ENCODE results near the gene PBX3.

PBX3 gene

GRCh38 chr9:125894566-125894965 is 147.4 kb downstream of the PBX3 start:
- H3K4me3 ChIP-seq (ENCODE audit: control insufficient read depth, low read depth, low read length) = no peak overlapping the region
- DNase-seq (ENCODE audit: low read depth) = no peak
- TF ChIP-seq CTCF (IDR thresholded peaks at IDR 0.05; ENCODE audit: control insufficient read depth, insufficient read depth, low read depth, low read length, missing control alignments) = no peak

GRCh38 chr9:125896404-125896803 is 149.2 kb downstream of the PBX3 start:
- no peak overlapping the region for H3K4me3 ChIP-seq (ENCODE audit: control insufficient read depth, low read depth, low read length)
- DNase-seq (ENCODE audit: low read depth) = no peak
- no peak for TF ChIP-seq CTCF (IDR thresholded peaks at IDR 0.05; ENCODE audit: control insufficient read depth, insufficient read depth, low read depth, low read length, missing control alignments)

- TF ChIP-seq CTCF (IDR thresholded peaks at IDR 0.05; ENCODE audit: control insufficient read depth, insufficient read depth, low read depth, low read length, missing control alignments) = no peak
- DNase-seq (ENCODE audit: low read depth) = no peak
Measured at GRCh38 chr9:125896964-125897363, 149.8 kb downstream of the PBX3 start.

GRCh38 chr9:125897481-125897880 is 150.3 kb downstream of the PBX3 start:
- no peak for TF ChIP-seq CTCF (IDR thresholded peaks at IDR 0.05; ENCODE audit: control insufficient read depth, insufficient read depth, low read depth, low read length, missing control alignments)
- no peak overlapping the region for H3K4me3 ChIP-seq (ENCODE audit: control insufficient read depth, low read depth, low read length)
- DNase-seq (ENCODE audit: low read depth) = no peak

More at GRCh38 chr9:125896964-125897363, 149.8 kb downstream of the PBX3 start:
- no peak overlapping the region for H3K4me3 ChIP-seq (ENCODE audit: control insufficient read depth, low read depth, low read length)

GRCh38 chr9:125902214-125902613 is 155.0 kb downstream of the PBX3 start:
- H3K4me3 ChIP-seq (ENCODE audit: control insufficient read depth, low read depth, low read length) = no peak overlapping the region
- DNase-seq (ENCODE audit: low read depth) = no peak
- TF ChIP-seq CTCF (IDR thresholded peaks at IDR 0.05; ENCODE audit: control insufficient read depth, insufficient read depth, low read depth, low read length, missing control alignments) = no peak

GRCh38 chr9:125902831-125903512 is 155.8 kb downstream of the PBX3 start:
- H3K4me3 ChIP-seq (ENCODE audit: control insufficient read depth, low read depth, low read length) = no peak overlapping the region
- no peak for TF ChIP-seq CTCF (IDR thresholded peaks at IDR 0.05; ENCODE audit: control insufficient read depth, insufficient read depth, low read depth, low read length, missing control alignments)
- no peak for DNase-seq (ENCODE audit: low read depth)
